ENCODE data around the gene SYCE3. TPM values are rescaled to one million over a fixed set of nuclear protein-coding genes. Genes with fewer than 3 reads are reported as not detected.

Gene SYCE3
- total and polyA plus RNA-seq, 2 donors (not counting 3 experiments of a cell fraction or from before 2014, with no cell fraction given): not detected

DNA sequence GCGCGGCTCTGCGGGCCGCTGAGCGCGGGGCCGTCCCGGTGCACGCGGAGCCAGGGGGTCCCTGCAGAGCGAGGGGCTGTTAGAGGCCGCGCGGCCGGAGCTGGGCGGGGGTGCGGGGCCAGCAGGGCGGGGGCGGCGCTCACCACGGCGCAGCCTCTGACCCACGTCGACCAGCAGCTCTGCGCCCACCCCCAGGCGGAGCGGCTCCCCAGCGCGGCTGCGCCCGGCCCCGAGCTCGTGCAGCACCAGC, 36.9 kb downstream of the SYCE3 start:
- no TSS peak for BruUV-seq (replicated peaks)
- CTCF ChIA-PET: interaction anchor here (0.8 to 2.7 kb wide), 39 partner anchors 8 to 283 kb away, joined by 3 to 34 read pairs (median 4); partner anchors contain the start of genes ARSA, CHKB, KLHDC7B and LMF2
- H3K9me1 ChIP-seq (replicated peaks; ENCODE audit: control insufficient read depth, extremely low read depth, insufficient read depth, low read length): no peaks in the 10 kb centered on the region
- H2AFZ ChIP-seq (ENCODE audit: low read depth, low read length): peak overlapping the region; percentile 75
- H3K4me1 ChIP-seq (ENCODE audit: control insufficient read depth, extremely low read depth, insufficient read depth, low read length): peaks cover 18% of the 10 kb centered on the region
- DNase-seq (ENCODE audit: low read depth, low spot score): no peak
- H3K27me3 ChIP-seq (ENCODE audit: control insufficient read depth in 2 of 2, insufficient read depth in 2 of 2, low read length in 2 of 2): peaks cover 0 to 6% of the 10 kb centered on the region in 2 experiments
- H3K9ac ChIP-seq (replicated peaks; ENCODE audit: extremely low read depth, insufficient read depth, low read length): peak overlapping the region; percentile 26
- no peak for FAIRE-seq
- no peaks in the 10 kb centered on the region for H3K9me3 ChIP-seq (replicated peaks; ENCODE audit: control insufficient read depth, insufficient read depth, low read length)
- no peak for TF ChIP-seq POLR2A (IDR thresholded peaks at IDR 0.05; ENCODE audit: low read depth, low read length)
- TF ChIP-seq, protein P1, sequence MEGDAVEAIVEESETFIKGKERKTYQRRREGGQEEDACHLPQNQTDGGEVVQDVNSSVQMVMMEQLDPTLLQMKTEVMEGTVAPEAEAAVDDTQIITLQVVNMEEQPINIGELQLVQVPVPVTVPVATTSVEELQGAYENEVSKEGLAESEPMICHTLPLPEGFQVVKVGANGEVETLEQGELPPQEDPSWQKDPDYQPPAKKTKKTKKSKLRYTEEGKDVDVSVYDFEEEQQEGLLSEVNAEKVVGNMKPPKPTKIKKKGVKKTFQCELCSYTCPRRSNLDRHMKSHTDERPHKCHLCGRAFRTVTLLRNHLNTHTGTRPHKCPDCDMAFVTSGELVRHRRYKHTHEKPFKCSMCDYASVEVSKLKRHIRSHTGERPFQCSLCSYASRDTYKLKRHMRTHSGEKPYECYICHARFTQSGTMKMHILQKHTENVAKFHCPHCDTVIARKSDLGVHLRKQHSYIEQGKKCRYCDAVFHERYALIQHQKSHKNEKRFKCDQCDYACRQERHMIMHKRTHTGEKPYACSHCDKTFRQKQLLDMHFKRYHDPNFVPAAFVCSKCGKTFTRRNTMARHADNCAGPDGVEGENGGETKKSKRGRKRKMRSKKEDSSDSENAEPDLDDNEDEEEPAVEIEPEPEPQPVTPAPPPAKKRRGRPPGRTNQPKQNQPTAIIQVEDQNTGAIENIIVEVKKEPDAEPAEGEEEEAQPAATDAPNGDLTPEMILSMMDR (IDR thresholded peaks at IDR 0.05; ENCODE audit: extremely low read depth in 1 of 2, insufficient read depth in 1 of 2, low read depth in 1 of 2, low read length in 2 of 2): peak in 1 of 2 donors; percentile 70
- H3K36me3 ChIP-seq (ENCODE audit: control insufficient read depth in 2 of 2, extremely low read depth in 1 of 2, insufficient read depth in 2 of 2, low read length in 2 of 2): peaks cover 0 to 22% of the 10 kb centered on the region in 2 experiments
- dilution Hi-C loops (cut with MboI; ENCODE audit: extremely low pct_ligation_motif_present, low sequenced_read_pairs) (no loop called here), intact Hi-C loops (cut with micrococcal nuclease) (loop anchor here (1.0 to 2.0 kb wide), 4 partner anchors 17 to 147 kb away; partner anchors contain the start of genes CHKB, NCAPH2 and SHANK3)
- H3K4me2 ChIP-seq (ENCODE audit: insufficient read depth, low read length): peak overlapping the region; percentile 45
- POLR2A ChIA-PET: interaction anchor here (0.7 to 1.5 kb wide), 3 partner anchors 12 to 57 kb away, joined by 4 to 12 read pairs (median 7); partner anchors contain the start of genes CHKB, LMF2 and NCAPH2
- H3K4me3 ChIP-seq (replicated peaks in 1 of 3; ENCODE audit: insufficient read depth in 1 of 3, low read depth in 1 of 3, low read length in 3 of 3): peak overlapping the region; percentile 45 to 66 (median 47)
- H3K79me2 ChIP-seq (ENCODE audit: control insufficient read depth, insufficient read depth, low read length): peaks cover 10% of the 10 kb centered on the region
- no peaks in the 10 kb centered on the region for H4K20me1 ChIP-seq (replicated peaks; ENCODE audit: control insufficient read depth, extremely low read depth, insufficient read depth, low read length)
- H3K27ac ChIP-seq (ENCODE audit: insufficient read depth, low read depth, low read length): peak overlapping the region; percentile 7

DNA sequence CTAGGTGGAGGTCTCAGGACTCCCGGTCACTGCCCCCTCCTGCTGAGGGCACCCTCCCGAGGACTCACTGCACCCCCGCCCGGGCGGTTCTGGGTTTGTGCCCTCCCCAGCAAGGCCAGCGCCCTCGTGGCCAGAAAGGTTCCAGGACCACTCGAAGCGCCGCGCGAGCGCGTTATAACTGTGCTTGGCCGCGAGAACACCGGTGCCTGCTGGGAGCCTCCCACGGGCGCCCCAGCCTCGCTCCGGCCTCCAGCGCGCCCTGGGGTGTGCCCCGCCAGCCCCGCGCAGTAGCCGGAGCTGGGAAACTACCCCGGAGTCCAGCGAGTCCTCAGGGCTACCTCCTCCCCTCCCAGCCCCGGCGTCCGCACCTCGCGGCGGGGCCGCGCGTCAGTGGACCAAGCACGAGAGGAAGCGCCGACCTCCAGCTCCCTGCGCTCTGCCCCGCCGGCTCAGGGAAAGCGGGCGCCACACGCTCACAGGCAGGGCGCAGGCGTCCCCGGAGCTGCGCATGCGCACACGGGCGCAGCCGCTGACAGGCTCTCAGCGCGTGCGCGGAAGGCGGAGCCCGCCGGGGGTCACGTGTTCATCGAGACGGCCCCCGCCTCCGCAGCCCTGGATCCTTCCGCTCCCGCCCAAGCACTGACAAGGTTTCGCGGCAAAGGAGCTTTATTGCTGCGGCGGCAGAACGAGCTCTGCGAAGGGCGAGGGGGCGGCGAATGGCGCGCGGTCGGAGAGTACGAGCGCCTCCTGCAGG, 37.4 kb downstream of the SYCE3 start, which contains the start of gene SCO2:
Gene SCO2 (minus strand): TSS at position 495 of the 754 bp plus-strand sequence. CDS start 1,187 bp downstream, outside the sequence.
- no peaks in the 10 kb centered on the region for H3K9me3 ChIP-seq (replicated peaks; ENCODE audit: control insufficient read depth, insufficient read depth, low read length)
- peak within 1 kb of the TSS; percentile 68 for H3K9ac ChIP-seq (replicated peaks; ENCODE audit: extremely low read depth, insufficient read depth, low read length)
- no peaks in the 10 kb centered on the region for H4K20me1 ChIP-seq (replicated peaks; ENCODE audit: control insufficient read depth, extremely low read depth, insufficient read depth, low read length)
- FAIRE-seq (peak; percentile 94), DNase-seq (ENCODE audit: low read depth, low spot score) (peak; percentile 98)
- H3K9me1 ChIP-seq (replicated peaks; ENCODE audit: control insufficient read depth, extremely low read depth, insufficient read depth, low read length): no peaks in the 10 kb centered on the region
- dilution Hi-C loops (cut with MboI; ENCODE audit: extremely low pct_ligation_motif_present, low sequenced_read_pairs): no loop called here
- H3K4me1 ChIP-seq (ENCODE audit: control insufficient read depth, extremely low read depth, insufficient read depth, low read length): peaks cover 13% of the 10 kb centered on the region
- peaks cover 10% of the 10 kb centered on the region for H3K79me2 ChIP-seq (ENCODE audit: control insufficient read depth, insufficient read depth, low read length)
- H3K27ac ChIP-seq (ENCODE audit: insufficient read depth, low read depth, low read length): peak within 1 kb of the TSS; percentile 57
- H3K4me3 ChIP-seq (replicated peaks in 1 of 3; ENCODE audit: insufficient read depth in 1 of 3, low read depth in 1 of 3, low read length in 3 of 3): peak within 1 kb of the TSS; percentile 47 to 66 (median 48)
- H3K4me2 ChIP-seq (ENCODE audit: insufficient read depth, low read length): peak within 1 kb of the TSS; percentile 45
- H3K27me3 ChIP-seq (ENCODE audit: control insufficient read depth in 2 of 2, insufficient read depth in 2 of 2, low read length in 2 of 2): peaks cover 0 to 4% of the 10 kb centered on the region in 2 experiments
- ChIA-PET POLR2A (interaction anchor here (0.6 to 1.5 kb wide), 4 partner anchors 11 to 57 kb away, joined by 4 to 12 read pairs (median 6); partner anchors contain the start of genes CHKB, LMF2 and NCAPH2), CTCF (interaction anchor here (0.8 to 2.7 kb wide), 41 partner anchors 8 to 288 kb away, joined by 3 to 34 read pairs (median 4); partner anchors contain the start of genes ARSA, CHKB, KLHDC7B and LMF2)
- H2AFZ ChIP-seq (ENCODE audit: low read depth, low read length): peak within 1 kb of the TSS; percentile 75
- H3K36me3 ChIP-seq (ENCODE audit: control insufficient read depth in 2 of 2, extremely low read depth in 1 of 2, insufficient read depth in 2 of 2, low read length in 2 of 2): peaks cover 0 to 22% of the 10 kb centered on the region in 2 experiments
- intact Hi-C loops (cut with micrococcal nuclease): loop anchor here (1.0 to 2.0 kb wide), 4 partner anchors 17 to 147 kb away; partner anchors contain the start of genes CHKB, NCAPH2 and SHANK3
- no TSS peak for BruUV-seq (replicated peaks)
- TF ChIP-seq, protein P1 (IDR thresholded peaks at IDR 0.05; ENCODE audit: extremely low read depth in 1 of 2, insufficient read depth in 1 of 2, low read depth in 1 of 2, low read length in 2 of 2): peak in 1 of 2 donors; percentile 36
- TF ChIP-seq EZH2 (IDR thresholded peaks at IDR 0.05; ENCODE audit: borderline replicate concordance, low read depth, low read length, severe bottlenecking) (no peak), POLR2AphosphoS5 (IDR thresholded peaks at IDR 0.05; ENCODE audit: insufficient read depth, low read depth, low read length) (peak; percentile 93), JUN (IDR thresholded peaks at IDR 0.05; ENCODE audit: borderline replicate concordance, insufficient read depth, insufficient read length, low read depth) (no peak), POLR2A (IDR thresholded peaks at IDR 0.05; ENCODE audit: low read depth, low read length) (peak; percentile 92)
- TF ChIP-seq, protein P2, sequence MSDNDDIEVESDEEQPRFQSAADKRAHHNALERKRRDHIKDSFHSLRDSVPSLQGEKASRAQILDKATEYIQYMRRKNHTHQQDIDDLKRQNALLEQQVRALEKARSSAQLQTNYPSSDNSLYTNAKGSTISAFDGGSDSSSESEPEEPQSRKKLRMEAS (IDR thresholded peaks at IDR 0.05; ENCODE audit: insufficient read depth, insufficient read length): peak; percentile 96
